Nephron (organoid): ENCODE data around the gene RND1.
A peak's percentile ranks its signal among the peaks of the same experiment; 100 is the strongest.
"Not testable (repeated sequence)": the region's sequence is repeated elsewhere in the genome, so short reads cannot be mapped to it uniquely, and the experiment has no call there.

Experiments used
- H3K27ac Mint-ChIP-seq, 3 experiments: 2 replicates each; pipeline ENCODE4 v1.8.0; 2020; ENCODE audit warnings: mixed read lengths in 3 of 3, mild to moderate bottlenecking in 2 of 3, moderate library complexity in 1 of 3
- H3K27me3 Mint-ChIP-seq: 2 replicates; pipeline ENCODE4 v1.8.0; 2021; ENCODE audit warnings: low read depth, mild to moderate bottlenecking, moderate library complexity, mixed read lengths
- H3K36me3 Mint-ChIP-seq: 2 replicates; pipeline ENCODE4 v1.8.0; 2020; ENCODE audit warnings: low read depth, mixed read lengths
- H3K4me1 Mint-ChIP-seq: 2 replicates; pipeline ENCODE4 v1.8.0; 2020; ENCODE audit warnings: mixed read lengths
- H3K4me3 Mint-ChIP-seq, 3 experiments: 2 replicates each; pipeline ENCODE4 v1.8.0; 2020; ENCODE audit warnings: mild to moderate bottlenecking in 3 of 3, mixed read lengths in 3 of 3, moderate library complexity in 2 of 3
- H3K9me3 Mint-ChIP-seq: 2 replicates; pipeline ENCODE4 v1.8.0; 2020; ENCODE audit warnings: mixed read lengths
- CTCF ChIP-seq, 3 experiments: fragments of 200-600 bp; sonication (generic); IDR thresholded peaks; one replicate each; pipeline ENCODE4 v1.5.0; 2021; ENCODE audit warnings: antibody characterized with exemption in 3 of 3; ENCODE audit not compliant: unreplicated experiment in 3 of 3

Gene RND1

GRCh38 chr12:48878548-48878947, 12.9 kb upstream of the RND1 start:
- no peak overlapping the region for H3K4me3 Mint-ChIP-seq
- H3K4me1 Mint-ChIP-seq, result peaks cover 36% of the 10 kb centered on the region
- no peaks in the 10 kb centered on the region for H3K9me3 Mint-ChIP-seq

GRCh38 chr12:48875944-48876515, 10.4 kb upstream of the RND1 start:
- Mint-ChIP-seq H3K9me3 (no peaks in the 10 kb centered on the region), H3K27me3 (peaks cover 11% of the 10 kb centered on the region), H3K4me1 (peaks cover 20% of the 10 kb centered on the region), H3K4me3 (no peak overlapping the region), H3K27ac (peak overlapping the region in 2 of 3 experiments; percentile 11 to 51), H3K36me3 (no peaks in the 10 kb centered on the region)
- TF ChIP-seq CTCF (IDR thresholded peaks at IDR 0.05; ENCODE audit: unreplicated experiment in 3 of 3), result no peak

More at GRCh38 chr12:48878548-48878947, 12.9 kb upstream of the RND1 start:
- peaks cover 11% of the 10 kb centered on the region for H3K27me3 Mint-ChIP-seq
- TF ChIP-seq CTCF (IDR thresholded peaks at IDR 0.05; ENCODE audit: unreplicated experiment in 3 of 3), result no peak
- H3K27ac Mint-ChIP-seq, result no peak overlapping the region
- no peaks in the 10 kb centered on the region for H3K36me3 Mint-ChIP-seq

- H3K4me1 Mint-ChIP-seq, result peaks cover 27% of the 10 kb centered on the region
- H3K4me3 Mint-ChIP-seq, H3K9me3 Mint-ChIP-seq, H3K36me3 Mint-ChIP-seq, H3K27me3 Mint-ChIP-seq: not testable (repeated sequence)
- H3K27ac Mint-ChIP-seq, result peak overlapping the region in 2 of 3 experiments; percentile 47 to 49
Measured at GRCh38 chr12:48873534-48873933, 7.9 kb upstream of the RND1 start.

GRCh38 chr12:48873096-48873495, 7.4 kb upstream of the RND1 start:
- peaks cover 4% of the 10 kb centered on the region for H3K27me3 Mint-ChIP-seq
- no peaks in the 10 kb centered on the region for H3K9me3 Mint-ChIP-seq
- no peak for TF ChIP-seq CTCF (IDR thresholded peaks at IDR 0.05; ENCODE audit: unreplicated experiment in 3 of 3)
- no peak overlapping the region for H3K4me3 Mint-ChIP-seq
- H3K36me3 Mint-ChIP-seq, result no peaks in the 10 kb centered on the region
- H3K4me1 Mint-ChIP-seq, result peaks cover 31% of the 10 kb centered on the region
- H3K27ac Mint-ChIP-seq, result peak overlapping the region in 2 of 3 experiments; percentile 47 to 49

- no peaks in the 10 kb centered on the region for H3K9me3 Mint-ChIP-seq
- H3K27me3 Mint-ChIP-seq, result peaks cover 19% of the 10 kb centered on the region
- no peak for TF ChIP-seq CTCF (IDR thresholded peaks at IDR 0.05; ENCODE audit: unreplicated experiment in 3 of 3)
- peak overlapping the region in 2 of 3 experiments; percentile 6 to 10 for H3K27ac Mint-ChIP-seq
- peaks cover 38% of the 10 kb centered on the region for H3K4me1 Mint-ChIP-seq
- no peaks in the 10 kb centered on the region for H3K36me3 Mint-ChIP-seq
- H3K4me3 Mint-ChIP-seq, result peak overlapping the region in 1 of 3 experiments; percentile 21
Measured at GRCh38 chr12:48869191-48869590, 3.5 kb upstream of the RND1 start.

- Mint-ChIP-seq H3K9me3 (no peaks in the 10 kb centered on the region), H3K4me1 (peaks cover 44% of the 10 kb centered on the region), H3K36me3 (no peaks in the 10 kb centered on the region), H3K27ac (peak overlapping the region in 2 of 3 experiments; percentile 3 to 14), H3K4me3 (peak overlapping the region in 1 of 3 experiments; percentile 44), H3K27me3 (peaks cover 24% of the 10 kb centered on the region)
- no peak for TF ChIP-seq CTCF (IDR thresholded peaks at IDR 0.05; ENCODE audit: unreplicated experiment in 3 of 3)
Measured at GRCh38 chr12:48868451-48868850, 2.8 kb upstream of the RND1 start.
